ENCODE measurements around the gene LRRC25.

Gene LRRC25

GRCh38 chr19:18397242-18398202 lies at the start of gene LRRC25:
Gene LRRC25 (minus strand): TSS chr19:18397622. CDS start chr19:18396963, 659 bp downstream.
- no peak for DNase-seq (ENCODE audit: low read depth, low spot score)

GRCh38 chr19:18446811-18447359 lies 49.5 kb upstream of the LRRC25 start:
- no peak for DNase-seq (ENCODE audit: low read depth, low spot score)

GRCh38 chr19:18446145-18446810 lies 48.9 kb upstream of the LRRC25 start:
- no peak for DNase-seq (ENCODE audit: low read depth, low spot score)

- no peak for DNase-seq (ENCODE audit: low read depth, low spot score)
Observed at GRCh38 chr19:18445262-18445948, 48.0 kb upstream of the LRRC25 start.

GRCh38 chr19:18444513-18444912 lies 47.1 kb upstream of the LRRC25 start:
- DNase-seq (ENCODE audit: low read depth, low spot score): no peak

- DNase-seq (ENCODE audit: low read depth, low spot score): no peak
Observed at GRCh38 chr19:18443831-18444230, 46.4 kb upstream of the LRRC25 start.

GRCh38 chr19:18443406-18443805 lies 46.0 kb upstream of the LRRC25 start:
- DNase-seq (ENCODE audit: low read depth, low spot score): no peak

GRCh38 chr19:18442941-18443340 lies 45.5 kb upstream of the LRRC25 start:
- no peak for DNase-seq (ENCODE audit: low read depth, low spot score)

GRCh38 chr19:18441804-18442788 lies 44.7 kb upstream of the LRRC25 start:
- no peak for DNase-seq (ENCODE audit: low read depth, low spot score)

GRCh38 chr19:18440936-18441803 lies 43.7 kb upstream of the LRRC25 start:
- DNase-seq (ENCODE audit: low read depth, low spot score): no peak

- no peak for DNase-seq (ENCODE audit: low read depth, low spot score)
Observed at GRCh38 chr19:18440415-18440877, 43.0 kb upstream of the LRRC25 start.

GRCh38 chr19:18439910-18440237 lies 42.5 kb upstream of the LRRC25 start:
- no peak for DNase-seq (ENCODE audit: low read depth, low spot score)

GRCh38 chr19:18439025-18439909 lies 41.8 kb upstream of the LRRC25 start:
- no peak for DNase-seq (ENCODE audit: low read depth, low spot score)

GRCh38 chr19:18438331-18439024 lies 41.1 kb upstream of the LRRC25 start:
- DNase-seq (ENCODE audit: low read depth, low spot score): no peak

- no peak for DNase-seq (ENCODE audit: low read depth, low spot score)
Observed at GRCh38 chr19:18437491-18438330, 40.3 kb upstream of the LRRC25 start, which contains the start of gene ISYNA1. Gene ISYNA1 (minus strand): TSS chr19:18438133. CDS start chr19:18437979, 154 bp downstream.

- DNase-seq (ENCODE audit: low read depth, low spot score): no peak
Observed at GRCh38 chr19:18436671-18437490, 39.5 kb upstream of the LRRC25 start.
